SK-N-SH treated with all-trans-retinoic acid at 6 μM for 48 hours (cell line): Measurements from ENCODE around the gene NDRG2.

ENCODE experiments used
- ATAC-seq: fragments of 200-7000 bp; cut with Tn5 transposase; 3 replicates; pipeline ENCODE4 v1.9.1; 2020; ENCODE audit warnings: mild to moderate bottlenecking, moderate library complexity
- ARNTL ChIP-seq: fragments of 450-650 bp; formaldehyde crosslinking; IDR thresholded peaks from 2 replicates; pipeline ENCODE4 v1.5.0; 2020; ENCODE audit warnings: low read depth, mild to moderate bottlenecking, moderate library complexity, borderline replicate concordance
- BACH2 ChIP-seq: fragments of 250-450 bp; sonication (Bioruptor Pico); IDR thresholded peaks from 2 replicates; pipeline ENCODE4 v1.9.0; 2021; ENCODE audit warnings: mild to moderate bottlenecking, borderline replicate concordance
- CREB5 ChIP-seq: fragments of 250-450 bp; sonication (Bioruptor Pico); IDR thresholded peaks from 2 replicates; pipeline ENCODE4 v1.5.1; 2020; ENCODE audit warnings: low read depth, mild to moderate bottlenecking, moderate library complexity
- CSDC2 ChIP-seq: fragments of 250-450 bp; sonication (Bioruptor Pico); IDR thresholded peaks from 2 replicates; pipeline ENCODE4 v1.5.0; 2020; ENCODE audit warnings: mild to moderate bottlenecking, moderate library complexity
- CSRNP3 ChIP-seq: fragments of 250-450 bp; sonication (Bioruptor Pico); IDR thresholded peaks from 2 replicates; pipeline ENCODE4 v1.5.1; 2021; ENCODE audit warnings: mild to moderate bottlenecking, moderate library complexity
- ESRRG ChIP-seq: fragments of 250-450 bp; sonication (Bioruptor Pico); IDR thresholded peaks from 2 replicates; pipeline ENCODE4 v1.6.1; 2021; ENCODE audit warnings: mild to moderate bottlenecking
- GLIS3 ChIP-seq: fragments of 250-450 bp; sonication (Bioruptor Pico); IDR thresholded peaks from 2 replicates; pipeline ENCODE4 v1.5.0; 2020; ENCODE audit warnings: mild to moderate bottlenecking, moderate library complexity
- ISL1 ChIP-seq: fragments of 250-450 bp; sonication (Bioruptor Pico); IDR thresholded peaks from 2 replicates; pipeline ENCODE4 v2.1.2; 2022; ENCODE audit warnings: mild to moderate bottlenecking, moderate library complexity
- OSR1 ChIP-seq: fragments of 250-450 bp; sonication (Bioruptor Pico); IDR thresholded peaks from 2 replicates; pipeline ENCODE4 v1.8.0; 2022; ENCODE audit warnings: moderate library complexity, mild to moderate bottlenecking, inconsistent platforms
- PATZ1 ChIP-seq: fragments of 250-450 bp; sonication (Bioruptor Pico); IDR thresholded peaks from 2 replicates; pipeline ENCODE4 v1.8.0; 2020; ENCODE audit warnings: mild to moderate bottlenecking, moderate library complexity, borderline replicate concordance
- POU6F1 ChIP-seq: fragments of 250-450 bp; sonication (Bioruptor Pico); IDR thresholded peaks from 2 replicates; pipeline ENCODE4 v1.8.0; 2021; ENCODE audit warnings: low read depth, mild to moderate bottlenecking, moderate library complexity, borderline replicate concordance
- PPARA ChIP-seq: fragments of 250-450 bp; sonication (Bioruptor Pico); IDR thresholded peaks from 2 replicates; pipeline ENCODE4 v1.5.0; 2020; ENCODE audit warnings: mild to moderate bottlenecking, borderline replicate concordance
- RARB ChIP-seq: fragments of 250-450 bp; sonication (Bioruptor Pico); IDR thresholded peaks from 2 replicates; pipeline ENCODE4 v1.8.0; 2021; ENCODE audit warnings: mild to moderate bottlenecking, moderate library complexity
- SNAI2 ChIP-seq: fragments of 250-450 bp; sonication (Bioruptor Pico); IDR thresholded peaks from 2 replicates; pipeline ENCODE4 v1.5.0; 2020; ENCODE audit warnings: mild to moderate bottlenecking, moderate library complexity
- TCF4 ChIP-seq: fragments of 250-450 bp; sonication (Bioruptor Pico); IDR thresholded peaks from 2 replicates; pipeline ENCODE4 v1.8.0; 2021; ENCODE audit warnings: mild to moderate bottlenecking, moderate library complexity, borderline replicate concordance
- TOX ChIP-seq: fragments of 250-450 bp; sonication (Bioruptor Pico); IDR thresholded peaks from 2 replicates; pipeline ENCODE4 v1.8.0; 2021; ENCODE audit warnings: mild to moderate bottlenecking, moderate library complexity, borderline replicate concordance
- ZC3H10 ChIP-seq: fragments of 250-450 bp; sonication (Bioruptor Pico); IDR thresholded peaks from 2 replicates; pipeline ENCODE4 v1.5.1; 2021; ENCODE audit warnings: mild to moderate bottlenecking, moderate library complexity
- ZFP3 ChIP-seq: fragments of 250-450 bp; sonication (Bioruptor Pico); IDR thresholded peaks from 2 replicates; pipeline ENCODE4 v1.5.0; 2020; ENCODE audit warnings: mild to moderate bottlenecking, moderate library complexity
- ZFP30 ChIP-seq: fragments of 450-650 bp; formaldehyde crosslinking; IDR thresholded peaks from 2 replicates; pipeline ENCODE4 v1.5.0; 2022; ENCODE audit warnings: mild to moderate bottlenecking, moderate library complexity
- ZNF565 ChIP-seq: fragments of 450-650 bp; formaldehyde crosslinking; conservative IDR thresholded peaks from 2 replicates; pipeline ENCODE4 v1.5.0; 2020; ENCODE audit warnings: low read depth, mild to moderate bottlenecking, moderate library complexity
- ZNF70 ChIP-seq: fragments of 450-650 bp; formaldehyde crosslinking; IDR thresholded peaks from 2 replicates; pipeline ENCODE4 v1.5.0; 2020; ENCODE audit warnings: mild to moderate bottlenecking, moderate library complexity
- ZNF8 ChIP-seq: fragments of 450-650 bp; formaldehyde crosslinking; IDR thresholded peaks from 2 replicates; pipeline ENCODE4 v1.5.0; 2020; ENCODE audit warnings: mild to moderate bottlenecking, moderate library complexity

Gene NDRG2

GRCh38 chr14:21026988-21027315 is 2.1 kb upstream of the NDRG2 start:
- ATAC-seq = no peak
- TF ChIP-seq SNAI2 (CRISPR knock-in tag) (no peak), ISL1 (CRISPR knock-in tag) (no peak), ARNTL (CRISPR knock-in tag) (no peak), GLIS3 (CRISPR knock-in tag) (no peak), ZNF70 (no peak), ZFP3 (CRISPR knock-in tag) (no peak)

- no peak for TF ChIP-seq TCF4
- TF ChIP-seq RARB = no peak
- no peak for TF ChIP-seq ZFP30 (CRISPR knock-in tag)
- no peak for TF ChIP-seq ZFP3 (CRISPR knock-in tag)
- no peak for TF ChIP-seq ISL1 (CRISPR knock-in tag)
- TF ChIP-seq ZC3H10 (CRISPR knock-in tag) = no peak
- no peak for TF ChIP-seq ZNF8 (CRISPR knock-in tag)
- no peak for ATAC-seq
Observed at GRCh38 chr14:21026274-21026987, 1.6 kb upstream of the NDRG2 start.

DNA sequence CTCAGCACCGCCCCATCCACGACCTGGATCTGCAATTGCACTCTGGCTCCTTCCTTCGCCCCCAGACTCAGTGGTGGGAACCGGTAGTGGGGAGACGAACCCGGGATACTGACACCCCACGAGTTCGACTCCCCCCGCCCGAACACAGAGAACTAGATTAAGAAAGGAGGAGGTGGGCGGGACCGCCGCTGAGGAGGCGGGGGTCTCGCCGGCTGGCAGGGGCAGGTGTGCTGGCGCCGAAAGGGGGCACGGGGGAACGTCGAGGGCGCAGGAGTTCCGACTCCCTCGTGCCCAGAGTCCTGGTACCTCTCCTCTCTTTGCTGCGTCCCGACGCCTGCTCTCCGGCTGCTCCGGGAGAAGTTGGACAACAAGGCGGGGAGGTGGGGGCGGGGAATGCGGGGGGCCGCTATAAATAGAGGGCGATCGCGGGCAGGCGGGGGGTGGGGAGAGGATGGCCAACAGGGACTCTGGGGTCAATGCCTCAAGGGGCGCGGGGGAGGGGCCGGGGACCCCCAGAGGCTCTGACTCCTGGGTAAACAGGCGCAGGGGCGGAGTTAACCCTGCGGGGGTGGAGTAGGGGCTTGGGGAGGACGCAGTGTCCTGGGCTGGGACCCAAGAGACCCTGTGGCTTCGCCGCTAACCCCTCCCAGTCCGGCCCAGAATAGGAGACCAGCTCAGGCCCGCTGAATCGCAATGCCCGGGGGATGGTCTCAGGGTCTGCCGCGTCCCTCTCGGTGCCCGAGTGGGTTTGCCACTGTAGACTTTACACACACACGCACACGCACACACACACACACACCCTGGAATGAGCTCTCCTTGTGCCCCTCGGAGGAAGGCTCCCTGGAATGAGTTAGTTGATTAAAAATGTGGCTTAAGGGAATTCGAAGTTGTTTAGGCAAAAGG is 761 bp upstream of the NDRG2 start:
- ATAC-seq = peak; percentile 47
- TF ChIP-seq BACH2 (CRISPR knock-in tag) (no peak), GLIS3 (CRISPR knock-in tag) (no peak), POU6F1 (CRISPR knock-in tag) (no peak), CSDC2 (CRISPR knock-in tag) (no peak), PATZ1 (CRISPR knock-in tag) (no peak), CREB5 (CRISPR knock-in tag) (no peak), TOX (CRISPR knock-in tag) (no peak), OSR1 (CRISPR knock-in tag) (no peak), ZFP30 (CRISPR knock-in tag) (no peak), ISL1 (CRISPR knock-in tag) (no peak), ZNF8 (CRISPR knock-in tag) (no peak), ESRRG (no peak), ZFP3 (CRISPR knock-in tag) (no peak), ARNTL (CRISPR knock-in tag) (no peak), TCF4 (no peak), SNAI2 (CRISPR knock-in tag) (no peak), CSRNP3 (CRISPR knock-in tag) (no peak), PPARA (no peak), ZNF565 (CRISPR knock-in tag) (no peak)
